PC-3 (cell line): ENCODE data around the gene UBAC2. TPM values are rescaled to one million over a fixed set of nuclear protein-coding genes. Genes with fewer than 3 reads are reported as not detected.

Source experiments
- ATAC-seq: fragments of 200-7000 bp; cut with Tn5 transposase; 2 replicates; pipeline ENCODE4 v1.9.1; 2020; ENCODE audit warnings: mild to moderate bottlenecking, moderate library complexity
- BruUV-seq: library from RNA; stranded (reverse); fragments of 400-500 nt; replicated peaks from 2 replicates; lab custom pipeline; 2021; lab: Mats Ljungman, UMichigan
- CTCF ChIA-PET: fragments of 300-600 bp; sonication (Branson Sonifier 250); formaldehyde crosslinking; loops from one replicate; lab custom pipeline; 2022; ENCODE audit warnings: antibody characterized with exemption; lab: Charles Lee
- POLR2A ChIA-PET: fragments of 300-600 bp; sonication (Branson Sonifier 250); formaldehyde crosslinking; loops from one replicate; lab custom pipeline; 2022; ENCODE audit warnings: antibody characterized with exemption; ENCODE audit not compliant: unreplicated experiment; lab: Charles Lee
- DNase-seq: peaks from one replicate; pipeline ENCODE4 v3.0.0-alpha.2; 2015
- H2AFZ ChIP-seq: fragments of 300-600 bp; sonication (generic); 2 replicates; pipeline ENCODE4 v1.6.0; 2016; ENCODE audit warnings: antibody characterized with exemption, low read length
- H3F3A ChIP-seq: fragments of 300-600 bp; sonication (generic); one replicate; pipeline ENCODE4 v1.6.0; 2017; ENCODE audit warnings: antibody characterized with exemption, low read length, control low read depth, mild to moderate bottlenecking; ENCODE audit not compliant: unreplicated experiment
- H3K27ac ChIP-seq: fragments of 300-600 bp; sonication (generic); 2 replicates; pipeline ENCODE4 v1.5.1; 2016; ENCODE audit warnings: mild to moderate bottlenecking, low read length
- H3K27me3 ChIP-seq: fragments of 300-600 bp; sonication (generic); 2 replicates; pipeline ENCODE4 v1.6.1; 2016; ENCODE audit warnings: low read length, mixed read lengths
- H3K36me3 ChIP-seq: fragments of 300-600 bp; sonication (generic); 2 replicates; pipeline ENCODE4 v1.6.1; 2016; ENCODE audit warnings: low read depth, mixed run types, low read length, mixed read lengths
- H3K4me1 ChIP-seq: fragments of 300-600 bp; sonication (generic); 2 replicates; pipeline ENCODE4 v1.5.1; 2016; ENCODE audit warnings: low read length; ENCODE audit not compliant: insufficient read depth
- H3K4me2 ChIP-seq: fragments of 300-600 bp; sonication (generic); 2 replicates; pipeline ENCODE4 v1.6.0; 2016; ENCODE audit warnings: low read length
- H3K4me3 ChIP-seq: fragments of 300-600 bp; sonication (generic); 2 replicates; pipeline ENCODE4 v1.5.1; 2016; ENCODE audit warnings: mild to moderate bottlenecking, low read length, mixed read lengths
- H3K79me2 ChIP-seq: fragments of 300-600 bp; sonication (generic); 2 replicates; pipeline ENCODE4 v1.6.1; 2017; ENCODE audit warnings: low read length, mixed read lengths
- H3K9ac ChIP-seq: fragments of 300-600 bp; sonication (generic); 2 replicates; pipeline ENCODE4 v1.6.0; 2016; ENCODE audit warnings: mild to moderate bottlenecking, low read length
- H3K9me2 ChIP-seq: fragments of 300-600 bp; sonication (generic); replicated peaks from 2 replicates; pipeline ENCODE4 v1.6.1; 2016; ENCODE audit warnings: mixed run types, low read length, mixed read lengths
- H3K9me3 ChIP-seq: fragments of 300-600 bp; sonication (generic); 2 replicates; pipeline ENCODE4 v1.6.1; 2016; ENCODE audit warnings: low read length, mixed read lengths
- H4K20me1 ChIP-seq: fragments of 300-600 bp; sonication (generic); 2 replicates; pipeline ENCODE4 v1.6.1; 2016; ENCODE audit warnings: low read length, mixed read lengths
- CTCF ChIP-seq: fragments of 300-600 bp; sonication (generic); conservative IDR thresholded peaks from 2 replicates; pipeline ENCODE4 v1.5.1; 2017; ENCODE audit warnings: antibody characterized with exemption, low read depth, mild to moderate bottlenecking, low read length
- EZH2 ChIP-seq: fragments of 300-600 bp; sonication (generic); IDR thresholded peaks from one replicate; pipeline ENCODE4 v1.6.1; 2017; ENCODE audit warnings: antibody characterized with exemption, mild to moderate bottlenecking, low read length; ENCODE audit not compliant: unreplicated experiment
- EZH2phosphoT487 ChIP-seq: fragments of 300-600 bp; sonication (generic); IDR thresholded peaks from 2 replicates; pipeline ENCODE4 v1.6.1; 2018; ENCODE audit warnings: mild to moderate bottlenecking, antibody characterized with exemption, low read length, borderline replicate concordance
- intact Hi-C: fragments of 100-400 bp; cut with micrococcal nuclease; formaldehyde crosslinking; loops from 2 replicates; pipeline ENCODE4 v1.9.0; 2023
- total RNA-seq: library from RNA; depleted of rRNA; stranded (reverse); fragments of >200 nt; gene quantifications from 2 replicates; pipeline ENCODE4 v1.2.3, GENCODE V29; 2014

The UBAC2 gene
- total RNA-seq, 1 experiment from 2014 or later, result 34.5 TPM

- CTCF ChIA-PET, result no interaction called here
- POLR2A ChIA-PET, result no interaction called here
- no peak for DNase-seq
- Histone ChIP-seq H3K9me2 (no peaks in the 10 kb centered on the region), H3K36me3 (no peaks in the 10 kb centered on the region), H3K4me1 (no peaks in the 10 kb centered on the region), H3K4me3 (no peak overlapping the region), H3K27ac (no peak overlapping the region), H3F3A (no peaks in the 10 kb centered on the region), H2AFZ (no peak overlapping the region), H3K79me2 (peaks cover 94% of the 10 kb centered on the region), H3K4me2 (no peak overlapping the region), H3K9me3 (no peaks in the 10 kb centered on the region), H3K9ac (no peak overlapping the region), H3K27me3 (no peaks in the 10 kb centered on the region), H4K20me1 (no peaks in the 10 kb centered on the region)
- BruUV-seq, result no TSS peak
- intact Hi-C loops, result no loop called here
- no peak for ATAC-seq
- TF ChIP-seq EZH2phosphoT487 (no peak), EZH2 (no peak), CTCF (no peak)
Measured at GRCh38 chr13:99214232-99214631, 13.6 kb downstream of the UBAC2 start.

- no peaks in the 10 kb centered on the region for H3K9me2 ChIP-seq
- no peaks in the 10 kb centered on the region for H3F3A ChIP-seq
- intact Hi-C loops, result no loop called here
- no peak overlapping the region for H3K27ac ChIP-seq
- POLR2A ChIA-PET, result no interaction called here
- peaks cover 94% of the 10 kb centered on the region for H3K79me2 ChIP-seq
- no peak for DNase-seq
- no peaks in the 10 kb centered on the region for H3K9me3 ChIP-seq
- H3K27me3 ChIP-seq, result no peaks in the 10 kb centered on the region
- H2AFZ ChIP-seq, result no peak overlapping the region
- H3K9ac ChIP-seq, result no peak overlapping the region
- TF ChIP-seq EZH2phosphoT487 (no peak), EZH2 (no peak), CTCF (no peak)
- H4K20me1 ChIP-seq, result no peaks in the 10 kb centered on the region
- CTCF ChIA-PET, result no interaction called here
- no peaks in the 10 kb centered on the region for H3K36me3 ChIP-seq
- no peak overlapping the region for H3K4me3 ChIP-seq
- no peak for ATAC-seq
- no TSS peak for BruUV-seq
- no peaks in the 10 kb centered on the region for H3K4me1 ChIP-seq
- no peak overlapping the region for H3K4me2 ChIP-seq
Measured at GRCh38 chr13:99214731-99215130, 14.1 kb downstream of the UBAC2 start.

GRCh38 chr13:99215184-99215830 is 14.7 kb downstream of the UBAC2 start:
- H3K9ac ChIP-seq, result no peak overlapping the region
- no peaks in the 10 kb centered on the region for H3K9me3 ChIP-seq
- no peaks in the 10 kb centered on the region for H3K4me1 ChIP-seq
- ChIA-PET CTCF (no interaction called here), POLR2A (no interaction called here)
- TF ChIP-seq CTCF (no peak), EZH2phosphoT487 (no peak), EZH2 (no peak)
- H3K36me3 ChIP-seq, result no peaks in the 10 kb centered on the region
- H3K27ac ChIP-seq, result no peak overlapping the region
- intact Hi-C loops, result no loop called here
- H3K9me2 ChIP-seq, result no peaks in the 10 kb centered on the region
- H3K4me3 ChIP-seq, result no peak overlapping the region
- H3K4me2 ChIP-seq, result no peak overlapping the region
- H3K27me3 ChIP-seq, result no peaks in the 10 kb centered on the region
- no peak for ATAC-seq
- no peak for DNase-seq
- no peak overlapping the region for H2AFZ ChIP-seq
- H4K20me1 ChIP-seq, result peaks cover 2% of the 10 kb centered on the region; the same call in 1 of the 2 replicates
- H3K79me2 ChIP-seq, result peaks cover 94% of the 10 kb centered on the region
- BruUV-seq, result no TSS peak
- no peaks in the 10 kb centered on the region for H3F3A ChIP-seq
